ENCODE measurements around the gene PARD6A. TPM values are rescaled to one million over a fixed set of nuclear protein-coding genes. Genes with fewer than 3 reads are reported as not detected.

PARD6A gene
- total RNA-seq, 4 donors from 2014 or later = 1.1 to 2.3 (median 2.1) TPM

- 73% methylated on average over 5 of the region's 5 CpGs for WGBS, 2 donors
- Histone ChIP-seq H3K36me3 (peaks cover 0 to 19% (median 0%) of the 10 kb centered on the region in 3 donors), H3K27me3 (no peaks in the 10 kb centered on the region), H3K9me3 (no peaks in the 10 kb centered on the region), H3K4me3 (peak overlapping the region; percentile 58 to 81 (median 72)), H3K27ac (peak overlapping the region in 1 of 4 donors; percentile 94), H3K4me1 (peaks cover 23 to 47% (median 28%) of the 10 kb centered on the region in 3 donors)
- TF ChIP-seq POLR2A (IDR thresholded peaks at IDR 0.05) (no peak), CTCF (IDR thresholded peaks at IDR 0.05) (no peak)
- intact Hi-C loops (cut with DNase I) = loop anchor here (10.0 kb wide), 1 partner anchor 101 kb away; the partner anchor contains the start of gene CTCF
- no peak for DNase-seq
These were observed 4.8 kb downstream of the PARD6A start for GRCh38 chr16:67665598-67665997.

GRCh38 chr16:67666032-67666551 is 5.3 kb downstream of the PARD6A start:
- no peak for DNase-seq
- Histone ChIP-seq H3K36me3 (peaks cover 0 to 19% (median 0%) of the 10 kb centered on the region in 3 donors), H3K27ac (peak overlapping the region; percentile 66 to 94 (median 86)), H3K27me3 (no peaks in the 10 kb centered on the region), H3K4me3 (peak overlapping the region; percentile 58 to 81 (median 72)), H3K4me1 (peaks cover 20 to 44% (median 27%) of the 10 kb centered on the region in 3 donors), H3K9me3 (no peaks in the 10 kb centered on the region)
- intact Hi-C loops (cut with DNase I) = loop anchor here (10.0 kb wide), 1 partner anchor 101 kb away; the partner anchor contains the start of gene CTCF
- no peak for TF ChIP-seq CTCF (IDR thresholded peaks at IDR 0.05)
- no peak for TF ChIP-seq POLR2A (IDR thresholded peaks at IDR 0.05)
- 0 to 1% methylated on average over 1 to 10 of the region's 46 CpGs for WGBS, 2 donors

- 0% methylated on average over 17 of the region's 78 CpGs; no CpG with 5 or more reads in 1 of the 2 donors for WGBS, 2 donors
- Histone ChIP-seq H3K4me1 (peaks cover 16 to 40% (median 21%) of the 10 kb centered on the region in 3 donors), H3K27me3 (no peaks in the 10 kb centered on the region), H3K4me3 (peak within 1 kb of the TSS; percentile 58 to 81 (median 72)), H3K27ac (peak within 1 kb of the TSS; percentile 66 to 94 (median 86)), H3K36me3 (peaks cover 0 to 19% (median 0%) of the 10 kb centered on the region in 3 donors), H3K9me3 (no peaks in the 10 kb centered on the region)
- intact Hi-C loops (cut with DNase I) = loop anchor here (10.0 kb wide), 1 partner anchor 102 kb away; the partner anchor contains the start of gene CTCF
- no peak for DNase-seq
- TF ChIP-seq POLR2A (IDR thresholded peaks at IDR 0.05) = peak in 1 of 4 donors; percentile 31
- TF ChIP-seq CTCF (IDR thresholded peaks at IDR 0.05) = no peak
These were observed 6.0 kb downstream of the PARD6A start, which contains the start of the genes C16orf86 and ENKD1 for GRCh38 chr16:67666559-67667452. TSS of gene C16orf86 (plus strand) at chr16:67666814. CDS start at chr16:67666971, 157 bp downstream. TSS of gene ENKD1 (minus strand) at chr16:67666750. CDS start at chr16:67666442, 308 bp downstream.

- no peak for DNase-seq
- H3K27ac ChIP-seq = peak overlapping the region; percentile 66 to 94 (median 86)
- intact Hi-C loops (cut with DNase I) = loop anchor here (10.0 kb wide), 1 partner anchor 103 kb away; the partner anchor contains the start of gene CTCF
- no peaks in the 10 kb centered on the region for H3K27me3 ChIP-seq
- peaks cover 16 to 46% (median 21%) of the 10 kb centered on the region in 3 donors for H3K4me1 ChIP-seq
- WGBS, 2 donors = 20 to 43% methylated on average over 4 of the region's 10 CpGs
- TF ChIP-seq POLR2A (IDR thresholded peaks at IDR 0.05) = no peak
- TF ChIP-seq CTCF (IDR thresholded peaks at IDR 0.05) = no peak
- H3K36me3 ChIP-seq = peaks cover 0 to 16% (median 0%) of the 10 kb centered on the region in 3 donors
- peak overlapping the region in 3 of 4 donors; percentile 72 to 81 (median 73) for H3K4me3 ChIP-seq
- H3K9me3 ChIP-seq = no peaks in the 10 kb centered on the region
These were observed 6.7 kb downstream of the PARD6A start for GRCh38 chr16:67667453-67667816.
